GM18499 (cell line): Measurements from ENCODE around the gene MYCN.

ENCODE experiments used
- ATAC-seq: cut with Tn5 transposase; IDR thresholded peaks from one replicate; pipeline ENCODE4 v1.9.1; 2021; ENCODE audit warnings: moderate number of reproducible peaks; ENCODE audit not compliant: insufficient read depth, unreplicated experiment

Gene MYCN

DNA sequence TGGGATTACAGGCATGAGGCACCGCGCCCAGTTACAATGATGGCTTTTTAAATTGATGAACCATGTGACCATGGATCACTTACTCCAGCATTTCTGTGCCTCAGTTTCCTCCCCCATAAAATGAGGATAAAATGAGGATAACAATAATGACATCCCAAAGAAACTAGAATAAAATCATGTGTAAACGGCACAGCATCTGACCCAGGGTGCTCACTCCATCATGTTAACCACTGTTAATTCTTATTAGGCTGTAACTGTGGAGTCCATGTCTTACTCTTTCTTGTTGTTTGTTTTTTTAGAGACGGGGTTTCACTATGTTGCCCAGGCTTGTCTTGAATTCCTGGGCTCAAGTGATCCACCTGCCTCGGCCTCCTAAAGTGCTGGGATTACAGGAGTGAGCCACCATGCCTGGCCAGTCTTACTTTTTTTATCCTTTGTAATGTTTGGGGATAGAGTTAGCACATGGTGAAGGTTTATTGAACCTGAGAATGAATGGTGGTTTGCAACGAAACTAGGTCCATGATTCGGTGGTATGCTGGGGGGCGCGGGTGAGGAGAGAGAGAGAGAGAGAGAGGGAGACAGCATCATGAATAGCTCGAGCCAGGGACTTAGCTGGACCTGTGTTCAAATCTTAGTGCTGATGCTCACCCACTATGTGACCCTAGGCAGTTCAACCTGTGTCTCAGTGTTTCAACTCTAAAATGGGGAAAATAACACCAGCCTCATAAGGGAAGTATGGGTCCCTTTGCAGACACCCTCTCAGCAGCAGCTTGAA is 52.3 kb downstream of the MYCN start:
- no peak for ATAC-seq

DNA sequence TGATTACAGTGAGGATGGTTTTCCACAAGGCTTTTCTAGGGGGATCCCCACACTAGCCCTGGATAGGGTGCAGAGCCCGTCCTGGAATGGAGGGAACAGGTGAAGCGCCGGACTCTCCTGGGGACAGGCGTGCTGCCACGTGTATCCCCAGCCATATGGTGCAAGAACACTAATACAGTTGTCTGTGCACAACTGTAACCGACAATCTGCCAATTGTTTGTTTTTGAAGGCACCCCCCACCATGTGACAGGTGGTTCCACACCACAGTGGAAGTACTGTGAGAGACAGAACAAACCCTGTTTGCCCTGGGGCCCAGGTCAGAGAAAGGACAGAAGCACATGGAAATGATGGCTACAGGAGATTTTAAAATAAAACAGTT is 52.9 kb downstream of the MYCN start:
- no peak for ATAC-seq

DNA sequence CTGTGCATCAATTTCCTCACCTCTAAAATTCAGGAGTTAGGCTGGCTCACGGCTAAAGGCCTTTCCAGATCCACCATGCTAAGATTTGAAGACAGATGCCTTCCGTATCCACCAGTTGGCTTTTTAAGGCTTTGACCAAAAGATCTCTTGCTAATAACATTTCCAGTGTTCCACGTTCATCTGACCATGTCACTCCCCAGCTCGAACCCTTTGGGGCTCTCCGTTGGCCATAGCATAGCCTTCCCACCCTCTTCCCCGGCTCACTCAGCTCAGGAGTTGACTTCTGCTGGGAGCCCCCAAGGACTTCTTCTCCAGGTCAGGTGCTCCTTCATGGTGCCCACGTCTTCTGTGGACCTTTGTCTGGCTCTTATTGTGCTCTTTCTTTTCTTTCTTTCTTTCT is 53.3 kb downstream of the MYCN start:
- ATAC-seq, result no peak

- ATAC-seq, result no peak
These were observed 55.3 kb downstream of the MYCN start for GRCh38 chr2:15995603-15996002.
